ENCODE results near the gene ARHGAP15. TPM values are rescaled to one million over a fixed set of nuclear protein-coding genes. Genes with fewer than 3 reads are reported as not detected.

ARHGAP15 gene
- total RNA-seq, 1 donor from 2014 or later, result 0.51 TPM

DNA sequence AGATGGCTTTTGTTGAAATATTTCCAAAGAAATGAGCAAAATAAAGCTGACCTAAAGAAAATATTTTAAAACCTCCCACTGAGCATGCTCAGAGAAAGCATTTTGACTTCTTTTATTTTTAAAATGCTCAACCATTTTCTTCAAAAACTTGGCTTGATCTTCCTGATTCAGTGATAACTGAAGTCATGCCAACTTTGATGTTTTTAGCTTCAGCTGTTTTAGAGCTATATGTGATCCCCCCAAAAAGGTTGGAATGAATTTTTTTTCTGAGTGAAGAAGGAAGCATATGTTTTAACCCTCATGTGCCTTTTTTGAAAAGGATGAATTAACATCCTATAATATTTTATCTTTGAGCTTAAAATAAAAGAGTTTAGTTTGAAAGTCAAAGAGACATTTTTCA is 612.0 kb downstream of the ARHGAP15 start:
- peaks cover 3% of the 10 kb centered on the region for H3K9me3 Mint-ChIP-seq
- H3K27me3 Mint-ChIP-seq (ENCODE audit: low read depth), result no peaks in the 10 kb centered on the region
- no peak overlapping the region for H3K27ac Mint-ChIP-seq

DNA sequence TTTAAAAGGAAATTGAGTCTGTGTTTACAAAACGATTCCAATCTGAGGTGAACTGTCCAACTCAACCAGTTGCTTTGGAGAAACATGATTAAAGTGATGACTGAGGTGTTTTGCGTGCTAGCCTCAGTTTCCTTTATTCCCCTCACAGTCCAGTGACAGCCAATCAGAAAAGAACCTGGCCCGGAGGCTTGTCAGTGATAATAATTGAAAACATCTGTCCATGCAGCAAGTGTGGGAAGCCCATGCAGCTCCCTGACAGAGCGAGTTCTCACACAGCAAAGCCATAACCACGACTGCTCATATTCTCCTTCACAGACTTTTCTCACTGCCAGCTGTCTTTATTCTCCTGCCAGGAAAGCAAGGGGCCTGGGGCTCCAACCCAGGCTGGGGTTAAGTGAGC is 613.4 kb downstream of the ARHGAP15 start:
- Mint-ChIP-seq H3K9me3 (peaks cover 2% of the 10 kb centered on the region), H3K4me1 (peaks cover 11% of the 10 kb centered on the region), H3K4me3 (no peak overlapping the region), H3K27me3 (ENCODE audit: low read depth) (no peaks in the 10 kb centered on the region), H3K36me3 (no peaks in the 10 kb centered on the region), H3K27ac (peak overlapping the region; percentile 28)
- TF ChIP-seq, protein P1, sequence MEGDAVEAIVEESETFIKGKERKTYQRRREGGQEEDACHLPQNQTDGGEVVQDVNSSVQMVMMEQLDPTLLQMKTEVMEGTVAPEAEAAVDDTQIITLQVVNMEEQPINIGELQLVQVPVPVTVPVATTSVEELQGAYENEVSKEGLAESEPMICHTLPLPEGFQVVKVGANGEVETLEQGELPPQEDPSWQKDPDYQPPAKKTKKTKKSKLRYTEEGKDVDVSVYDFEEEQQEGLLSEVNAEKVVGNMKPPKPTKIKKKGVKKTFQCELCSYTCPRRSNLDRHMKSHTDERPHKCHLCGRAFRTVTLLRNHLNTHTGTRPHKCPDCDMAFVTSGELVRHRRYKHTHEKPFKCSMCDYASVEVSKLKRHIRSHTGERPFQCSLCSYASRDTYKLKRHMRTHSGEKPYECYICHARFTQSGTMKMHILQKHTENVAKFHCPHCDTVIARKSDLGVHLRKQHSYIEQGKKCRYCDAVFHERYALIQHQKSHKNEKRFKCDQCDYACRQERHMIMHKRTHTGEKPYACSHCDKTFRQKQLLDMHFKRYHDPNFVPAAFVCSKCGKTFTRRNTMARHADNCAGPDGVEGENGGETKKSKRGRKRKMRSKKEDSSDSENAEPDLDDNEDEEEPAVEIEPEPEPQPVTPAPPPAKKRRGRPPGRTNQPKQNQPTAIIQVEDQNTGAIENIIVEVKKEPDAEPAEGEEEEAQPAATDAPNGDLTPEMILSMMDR (IDR thresholded peaks at IDR 0.05; ENCODE audit: unreplicated experiment), result no peak
- no peak for DNase-seq (ENCODE audit: low spot score in 2 of 2, unreplicated experiment in 2 of 2)

More for the DNA sequence above, 612.0 kb downstream of the ARHGAP15 start:
- Mint-ChIP-seq H3K36me3 (no peaks in the 10 kb centered on the region), H3K4me1 (peaks cover 11% of the 10 kb centered on the region), H3K4me3 (no peak overlapping the region)
- no peak for DNase-seq (ENCODE audit: low spot score in 2 of 2, unreplicated experiment in 2 of 2)
- TF ChIP-seq, protein P1 (IDR thresholded peaks at IDR 0.05; ENCODE audit: unreplicated experiment), result no peak

DNA sequence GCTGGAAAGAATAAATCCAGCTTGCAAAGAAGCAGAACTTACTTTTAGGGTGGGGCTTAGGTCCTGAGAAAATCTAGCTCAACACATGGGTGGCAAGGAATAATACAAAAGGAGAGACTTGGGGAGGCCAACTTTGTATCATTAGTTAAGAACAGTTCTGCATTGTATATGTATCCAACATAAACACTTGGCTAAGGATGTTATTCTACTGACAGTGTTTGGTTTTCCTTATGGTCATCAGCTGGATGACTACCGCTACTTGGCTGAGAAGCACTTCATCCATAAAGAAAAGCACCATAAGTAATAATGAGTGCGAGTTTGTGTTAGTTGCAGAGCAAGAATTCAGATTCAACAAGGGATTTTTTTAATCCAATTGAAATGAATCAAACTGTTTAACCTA is 614.9 kb downstream of the ARHGAP15 start:
- Mint-ChIP-seq H3K36me3 (no peaks in the 10 kb centered on the region), H3K27me3 (ENCODE audit: low read depth) (no peaks in the 10 kb centered on the region), H3K9me3 (peaks cover 7% of the 10 kb centered on the region), H3K27ac (no peak overlapping the region), H3K4me3 (no peak overlapping the region), H3K4me1 (peaks cover 11% of the 10 kb centered on the region)
- DNase-seq (ENCODE audit: low spot score in 2 of 2, unreplicated experiment in 2 of 2), result no peak
- TF ChIP-seq, protein P1 (IDR thresholded peaks at IDR 0.05; ENCODE audit: unreplicated experiment), result no peak

DNA sequence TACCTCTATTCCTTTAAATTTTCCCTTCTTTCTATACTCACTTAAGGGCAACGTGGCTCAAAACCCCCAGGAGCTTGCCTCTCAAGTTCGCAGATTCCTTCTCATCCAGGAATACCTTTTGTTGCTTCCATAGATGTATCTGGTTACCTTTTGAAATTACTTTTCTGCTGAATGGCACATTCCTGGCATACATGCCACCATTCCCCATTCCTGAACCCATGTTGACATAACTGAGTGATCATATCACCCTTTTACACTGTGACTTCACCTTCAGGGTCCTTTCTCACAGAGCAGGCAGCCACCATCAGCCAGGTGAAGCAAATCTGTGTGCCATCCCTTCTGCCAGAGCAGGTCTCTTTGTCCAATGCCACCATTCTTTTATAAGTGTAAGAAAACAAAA is 615.8 kb downstream of the ARHGAP15 start:
- Mint-ChIP-seq H3K4me3 (no peak overlapping the region), H3K27me3 (ENCODE audit: low read depth) (no peaks in the 10 kb centered on the region), H3K9me3 (peaks cover 7% of the 10 kb centered on the region), H3K27ac (no peak overlapping the region), H3K4me1 (peaks cover 13% of the 10 kb centered on the region), H3K36me3 (no peaks in the 10 kb centered on the region)
- TF ChIP-seq, protein P1 (IDR thresholded peaks at IDR 0.05; ENCODE audit: unreplicated experiment), result no peak
- DNase-seq (ENCODE audit: low spot score in 2 of 2, unreplicated experiment in 2 of 2), result no peak

DNA sequence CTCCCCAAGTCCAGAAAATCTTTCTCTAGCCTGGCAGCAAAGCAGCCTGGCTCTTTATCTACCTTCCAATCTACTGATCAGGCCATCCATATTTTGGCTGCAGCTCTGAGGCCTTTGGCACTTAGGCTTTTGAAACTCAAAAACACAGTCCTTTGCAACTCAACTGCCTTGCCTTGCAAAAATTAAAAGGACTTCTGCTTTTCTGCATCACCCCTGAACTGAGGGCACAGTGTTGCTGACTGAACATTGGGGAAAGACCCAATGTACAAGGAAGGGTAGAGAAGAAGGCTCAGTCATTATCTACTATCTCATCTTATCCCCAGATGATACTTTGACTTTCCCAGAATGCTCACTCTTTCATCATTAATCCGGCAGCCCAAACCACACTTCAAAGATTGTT is 625.5 kb downstream of the ARHGAP15 start:
- Mint-ChIP-seq H3K27me3 (ENCODE audit: low read depth) (no peaks in the 10 kb centered on the region), H3K4me3 (no peak overlapping the region), H3K27ac (no peak overlapping the region), H3K36me3 (no peaks in the 10 kb centered on the region), H3K4me1 (peaks cover 35% of the 10 kb centered on the region), H3K9me3 (no peaks in the 10 kb centered on the region)
- DNase-seq (ENCODE audit: low spot score in 2 of 2, unreplicated experiment in 2 of 2), result no peak
- TF ChIP-seq, protein P1 (IDR thresholded peaks at IDR 0.05; ENCODE audit: unreplicated experiment), result no peak

Measured in mesothelial cell of epicardium (in vitro differentiated cells).